Transverse colon (tissue), 4 donors: ENCODE data around the gene C11orf87. TPM values are rescaled to one million over a fixed set of nuclear protein-coding genes. Genes with fewer than 3 reads are reported as not detected.

Source experiments
- DNase-seq: peaks from one replicate; pipeline ENCODE4 v3.0.0-alpha.2; 2019
- H3K27ac ChIP-seq, 4 donors: fragments of 200-600 bp; sonication (generic); 2 replicates each; pipeline ENCODE4 v1.5.1; 2016 to 2018; ENCODE audit warnings: inconsistent platforms in 4 of 4
- H3K27me3 ChIP-seq: fragments of 200-600 bp; sonication (generic); 2 replicates; pipeline ENCODE4 v1.5.1; 2017; ENCODE audit warnings: inconsistent platforms
- H3K36me3 ChIP-seq, 4 donors: fragments of 200-600 bp; sonication (generic); 2 replicates each; pipeline ENCODE4 v1.5.1; 2017 to 2019; ENCODE audit warnings: inconsistent platforms in 4 of 4
- H3K4me1 ChIP-seq, 4 donors: fragments of 200-600 bp; sonication (generic); 2 replicates each; pipeline ENCODE4 v1.5.1; 2017 to 2020; ENCODE audit warnings: inconsistent platforms in 4 of 4
- H3K4me3 ChIP-seq, 4 donors: fragments of 200-600 bp; sonication (generic); 1 replicate in 1 of 4; 2 replicates in 3 of 4; pipeline versions ENCODE4 v1.5.1 to v1.6.1; 2017 to 2019; ENCODE audit warnings: inconsistent platforms in 4 of 4
- H3K9me3 ChIP-seq, 2 donors: fragments of 200-600 bp; sonication (generic); 2 replicates each; pipeline ENCODE4 v1.5.1; 2017 to 2019; ENCODE audit warnings: inconsistent platforms in 2 of 2
- CTCF ChIP-seq, 5 experiments: fragments of 200-600 bp in 3 of 5; fragments of 450-650 bp in 2 of 5; sonication (generic) in 3 of 5; IDR thresholded peaks; 1 replicate in 2 of 5; 2 replicates in 3 of 5; pipeline ENCODE4 v1.5.1; 2016 to 2017; ENCODE audit warnings: antibody characterized with exemption in 5 of 5, inconsistent platforms in 3 of 5, mild to moderate bottlenecking in 2 of 5, moderate library complexity in 1 of 5
- EP300 ChIP-seq: sonication (generic); formaldehyde crosslinking; IDR thresholded peaks from one replicate; pipeline ENCODE4 v1.6.1; 2017; ENCODE audit warnings: antibody characterized with exemption, low read depth
- POLR2A ChIP-seq: fragments of 450-650 bp; IDR thresholded peaks from one replicate; pipeline ENCODE4 v1.6.1; 2016; ENCODE audit warnings: antibody characterized with exemption, mild to moderate bottlenecking, moderate library complexity
- POLR2AphosphoS5 ChIP-seq, 3 donors: sonication (generic); formaldehyde crosslinking; IDR thresholded peaks; one replicate each; pipeline ENCODE4 v1.6.1; 2016; ENCODE audit warnings: antibody characterized with exemption in 3 of 3
- WGBS, 2 donors: methylation state at CpG; one replicate each; pipeline ENCODE4 v1.1.5; 2018; ENCODE audit warnings: low coverage in 1 of 2; 5-methylcytosine and 5-hydroxymethylcytosine counted together
- in situ Hi-C, 4 donors: fragments of 200-750 bp; cut with MboI; loops; one replicate each; pipeline versions ENCODE4 v1.15.0 to v1.15.1; 2017; ENCODE audit warnings: low sequenced_read_pairs in 3 of 4, low pct_ligation_motif_present in 1 of 4, low pct_unique_long_range_greater_than_20kb in 1 of 4
- intact Hi-C: fragments of 100-400 bp; cut with DNase I; formaldehyde crosslinking; loops from one replicate; pipeline ENCODE4 v1.15.1; 2023; ENCODE audit warnings: low total_unique reads
- total RNA-seq, 4 donors: library from RNA; depleted of rRNA; stranded (reverse); fragments of >200 nt; gene quantifications; one replicate each; pipeline ENCODE4 v1.1.0, GENCODE V29; 2016

The C11orf87 gene
- total RNA-seq, 4 donors from 2014 or later = not detected

GRCh38 chr11:109390752-109391151 lies 31.2 kb upstream of the C11orf87 start:
- intact Hi-C loops (no loop called here), in situ Hi-C loops (no loop called here)
- WGBS, 2 donors = 69 to 84% methylated on average over 2 of the region's 2 CpGs

GRCh38 chr11:109401545-109401944 lies 20.4 kb upstream of the C11orf87 start:
- no peak for TF ChIP-seq EP300
- TF ChIP-seq POLR2A = no peak
- no peak for TF ChIP-seq CTCF (IDR thresholded peaks at IDR 0.05)
- TF ChIP-seq POLR2AphosphoS5 (IDR thresholded peaks at IDR 0.05) = no peak
- intact Hi-C loops (no loop called here), in situ Hi-C loops (no loop called here)
- 55 to 62% methylated on average over 2 to 3 of the region's 3 CpGs for WGBS, 2 donors
- Histone ChIP-seq H3K4me1 (no peaks in the 10 kb centered on the region), H3K27me3 (no peaks in the 10 kb centered on the region), H3K4me3 (no peak overlapping the region), H3K9me3 (no peaks in the 10 kb centered on the region), H3K27ac (no peak overlapping the region), H3K36me3 (no peaks in the 10 kb centered on the region)
- no peak for DNase-seq

More at GRCh38 chr11:109390752-109391151, 31.2 kb upstream of the C11orf87 start:
- Histone ChIP-seq H3K27ac (no peak overlapping the region), H3K4me1 (no peaks in the 10 kb centered on the region), H3K4me3 (no peak overlapping the region), H3K9me3 (no peaks in the 10 kb centered on the region), H3K27me3 (no peaks in the 10 kb centered on the region), H3K36me3 (no peaks in the 10 kb centered on the region)
- DNase-seq = no peak
- no peak for TF ChIP-seq CTCF (IDR thresholded peaks at IDR 0.05)
- no peak for TF ChIP-seq POLR2AphosphoS5 (IDR thresholded peaks at IDR 0.05)

GRCh38 chr11:109405671-109406070 lies 16.3 kb upstream of the C11orf87 start:
- H3K27ac ChIP-seq = no peak overlapping the region
- intact Hi-C loops = no loop called here
- H3K27me3 ChIP-seq = no peaks in the 10 kb centered on the region
- H3K36me3 ChIP-seq = no peaks in the 10 kb centered on the region
- in situ Hi-C loops = no loop called here
- no peak for TF ChIP-seq POLR2AphosphoS5 (IDR thresholded peaks at IDR 0.05)
- TF ChIP-seq CTCF (IDR thresholded peaks at IDR 0.05) = no peak
- no peak for TF ChIP-seq POLR2A
- no peak for TF ChIP-seq EP300
- no peaks in the 10 kb centered on the region for H3K4me1 ChIP-seq
- DNase-seq = no peak
- H3K4me3 ChIP-seq = no peak overlapping the region
- no peaks in the 10 kb centered on the region for H3K9me3 ChIP-seq

GRCh38 chr11:109416601-109417000 lies 5.4 kb upstream of the C11orf87 start:
- Histone ChIP-seq H3K27ac (no peak overlapping the region), H3K4me1 (no peaks in the 10 kb centered on the region), H3K27me3 (peaks cover 13% of the 10 kb centered on the region), H3K4me3 (no peak overlapping the region), H3K9me3 (no peaks in the 10 kb centered on the region), H3K36me3 (no peaks in the 10 kb centered on the region)
- WGBS, 2 donors = 55 to 60% methylated on average over 2 of the region's 2 CpGs
- no peak for TF ChIP-seq POLR2A
- in situ Hi-C loops = no loop called here
- DNase-seq = no peak
- intact Hi-C loops = no loop called here

GRCh38 chr11:109422870-109423465 lies 978 bp downstream of the C11orf87 start:
- no peak overlapping the region for H3K27ac ChIP-seq
- DNase-seq = no peak
- H3K9me3 ChIP-seq = no peaks in the 10 kb centered on the region
- peaks cover 0 to 6% (median 0%) of the 10 kb centered on the region in 4 donors for H3K4me1 ChIP-seq
- H3K36me3 ChIP-seq = no peaks in the 10 kb centered on the region
- H3K27me3 ChIP-seq = peaks cover 49% of the 10 kb centered on the region
- intact Hi-C loops (no loop called here), in situ Hi-C loops (no loop called here)
- no peak for TF ChIP-seq POLR2AphosphoS5 (IDR thresholded peaks at IDR 0.05)
- WGBS, 2 donors = 18 to 23% methylated on average over 6 to 43 of the region's 43 CpGs
- H3K4me3 ChIP-seq = peak overlapping the region in 1 of 4 donors; percentile 8
